HUES48 (cell line): Measurements from ENCODE around the gene FBXO24.
A peak's percentile ranks its signal among the peaks of the same experiment; 100 is the strongest.

Source experiments
- H3K27ac ChIP-seq: one replicate; pipeline ENCODE4 v1.7.0; 2013; ENCODE audit warnings: low read depth, low read length, inconsistent platforms
- H3K27me3 ChIP-seq: 2 replicates; pipeline ENCODE4 v1.6.1; 2013; ENCODE audit warnings: mild to moderate bottlenecking, low read length; ENCODE audit not compliant: control insufficient read depth, insufficient read depth
- H3K36me3 ChIP-seq: 2 replicates; pipeline ENCODE4 v1.6.1; 2013; ENCODE audit warnings: low read length; ENCODE audit not compliant: control insufficient read depth, insufficient read depth
- H3K4me1 ChIP-seq: 2 replicates; pipeline ENCODE4 v1.6.1; 2013; ENCODE audit warnings: mild to moderate bottlenecking, low read length; ENCODE audit not compliant: control insufficient read depth, insufficient read depth
- H3K4me3 ChIP-seq: 2 replicates; pipeline ENCODE4 v1.5.1; 2013; ENCODE audit warnings: mild to moderate bottlenecking, low read depth, low read length
- H3K9ac ChIP-seq: 2 replicates; pipeline ENCODE4 v1.6.1; 2013; ENCODE audit warnings: mild to moderate bottlenecking, low read depth, low read length, moderate library complexity
- H3K9me3 ChIP-seq: 2 replicates; pipeline ENCODE4 v1.6.1; 2013; ENCODE audit warnings: low read length; ENCODE audit not compliant: control insufficient read depth, insufficient read depth

The FBXO24 gene

DNA sequence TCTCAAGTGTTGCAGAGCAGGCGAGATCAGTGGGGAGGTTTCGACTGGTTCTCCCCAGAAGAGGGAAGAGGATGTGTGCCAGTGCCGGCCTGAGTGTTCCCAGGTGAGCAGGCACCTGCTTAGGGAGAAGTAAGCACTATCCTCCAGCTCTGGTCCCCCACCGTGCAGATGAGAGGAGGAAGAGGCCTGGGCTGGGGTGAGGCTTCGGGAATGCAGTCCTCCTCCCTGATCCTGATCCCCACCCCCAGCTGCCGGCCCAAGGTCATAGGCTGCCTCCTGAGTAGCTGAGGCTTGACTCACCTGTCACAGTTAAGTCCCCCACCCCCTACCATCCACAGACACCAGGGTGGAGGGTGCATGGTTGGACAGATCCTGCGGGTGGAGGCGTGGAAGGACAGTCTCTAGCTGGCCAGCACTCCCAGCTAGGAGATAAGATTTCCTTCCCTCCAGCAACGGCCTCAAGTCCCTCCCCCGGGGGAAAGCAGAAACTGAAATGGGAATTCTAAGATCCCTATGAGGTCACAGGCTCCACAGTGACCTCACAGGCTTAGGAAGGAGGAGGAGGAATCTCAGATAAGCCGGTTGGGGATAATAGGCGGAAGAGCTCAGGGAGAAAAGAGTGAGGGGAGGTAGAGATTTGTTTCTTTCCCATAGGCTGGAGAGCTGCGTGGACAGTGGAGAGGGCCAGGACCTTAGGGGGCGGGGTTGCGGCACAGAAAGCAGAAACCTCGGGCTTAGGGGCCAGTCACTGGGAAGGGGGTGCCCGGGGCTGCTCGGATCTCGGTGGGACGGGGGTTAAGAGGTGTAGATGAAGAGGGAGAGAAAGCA is 1.2 kb upstream of the FBXO24 start:
- no peaks in the 10 kb centered on the region for H3K9me3 ChIP-seq
- peak overlapping the region; percentile 98 for H3K27ac ChIP-seq
- peak overlapping the region; percentile 87 for H3K9ac ChIP-seq
- peaks cover 20% of the 10 kb centered on the region for H3K4me1 ChIP-seq
- H3K36me3 ChIP-seq: peaks cover 24% of the 10 kb centered on the region
- no peaks in the 10 kb centered on the region; the same call in 1 of the 2 replicates for H3K27me3 ChIP-seq
- peak overlapping the region; percentile 91 for H3K4me3 ChIP-seq

DNA sequence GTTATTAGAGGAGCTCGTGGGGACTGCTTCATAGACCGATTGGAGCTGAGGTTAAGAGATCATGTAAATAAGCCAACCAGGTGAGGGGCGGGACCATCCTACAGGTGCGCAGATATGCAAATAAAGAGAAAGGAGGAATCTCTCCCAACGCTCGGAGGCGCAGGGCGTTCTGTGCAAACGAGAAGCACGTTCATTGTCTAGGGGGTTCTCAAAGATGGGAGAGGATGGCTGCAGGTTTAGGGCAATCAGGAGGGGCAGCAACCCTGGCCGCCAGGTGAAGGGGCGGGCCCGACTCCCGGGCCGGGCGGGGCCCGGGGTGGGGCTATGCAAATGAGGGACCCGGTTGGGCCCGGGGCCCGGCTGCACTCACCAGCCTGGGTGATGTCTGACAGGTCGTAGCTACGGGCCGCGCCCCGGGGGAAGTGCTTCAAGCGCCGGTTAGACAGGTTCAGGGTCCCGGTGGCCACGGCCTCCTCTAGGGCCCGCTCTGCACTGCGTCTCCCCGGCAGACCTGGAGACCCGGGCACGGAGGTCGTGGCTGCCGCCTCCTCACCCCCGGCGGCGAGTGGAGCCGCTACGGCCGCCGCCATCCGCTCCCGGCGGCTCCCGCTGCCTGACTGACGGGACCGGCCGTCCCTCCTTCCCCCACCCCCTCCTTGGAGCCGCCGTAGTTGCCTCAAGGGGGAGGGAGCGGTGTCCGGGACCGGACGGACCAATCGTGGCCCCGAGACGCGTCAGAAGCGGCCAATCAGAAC is 440 bp upstream of the FBXO24 start, which contains the start of gene LRCH4:
Gene LRCH4 (minus strand): TSS at position 619 of the 755 bp plus-strand sequence. CDS start 29 bp downstream, at position 590.
- no peaks in the 10 kb centered on the region for H3K9me3 ChIP-seq
- peaks cover 27% of the 10 kb centered on the region for H3K4me1 ChIP-seq
- H3K4me3 ChIP-seq: peak within 1 kb of the TSS; percentile 91
- H3K27ac ChIP-seq: peak within 1 kb of the TSS; percentile 98
- peaks cover 16% of the 10 kb centered on the region for H3K36me3 ChIP-seq
- peaks cover 8% of the 10 kb centered on the region for H3K27me3 ChIP-seq
- H3K9ac ChIP-seq: peak within 1 kb of the TSS; percentile 87

GRCh38 chr7:100588438-100588837 is 2.3 kb downstream of the FBXO24 start:
- Histone ChIP-seq H3K36me3 (no peaks in the 10 kb centered on the region), H3K9ac (no peak overlapping the region), H3K27ac (no peak overlapping the region), H3K4me3 (no peak overlapping the region), H3K4me1 (peaks cover 25% of the 10 kb centered on the region), H3K9me3 (no peaks in the 10 kb centered on the region), H3K27me3 (peaks cover 9% of the 10 kb centered on the region)

DNA sequence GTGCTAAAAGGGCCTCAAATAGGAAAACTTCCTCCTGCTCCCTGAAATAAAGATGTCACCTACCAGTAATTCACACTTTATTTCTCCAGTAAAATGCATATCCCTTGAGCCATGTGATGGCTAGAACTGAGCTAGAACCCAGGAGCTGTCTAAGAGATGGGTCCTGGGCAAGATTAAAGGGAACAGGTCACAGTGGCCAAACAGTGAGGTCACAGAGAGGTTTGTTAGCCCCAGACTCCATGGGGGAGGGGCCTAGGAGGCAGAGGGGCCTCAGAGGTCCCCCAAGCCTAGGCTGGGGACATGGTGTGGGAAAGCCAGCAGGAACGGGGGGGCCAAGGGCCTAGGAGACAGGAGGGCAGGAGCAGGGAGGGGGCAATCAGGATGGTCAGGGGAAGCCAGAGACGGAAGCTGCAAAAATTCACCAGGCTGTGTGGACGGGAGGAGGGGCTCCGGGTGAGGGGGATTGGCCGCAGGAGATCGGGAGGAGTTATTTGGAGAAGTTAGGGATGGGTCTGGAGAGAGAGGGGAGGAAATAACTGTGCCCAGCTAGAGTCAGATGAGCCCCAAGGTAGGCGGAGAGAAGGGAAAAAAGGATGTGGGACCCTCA is 3.3 kb downstream of the FBXO24 start:
- no peaks in the 10 kb centered on the region for H3K36me3 ChIP-seq
- no peak overlapping the region for H3K27ac ChIP-seq
- peaks cover 17% of the 10 kb centered on the region for H3K4me1 ChIP-seq
- no peak overlapping the region for H3K9ac ChIP-seq
- H3K4me3 ChIP-seq: no peak overlapping the region; the same call in 1 of the 2 replicates
- H3K9me3 ChIP-seq: no peaks in the 10 kb centered on the region
- H3K27me3 ChIP-seq: peaks cover 9% of the 10 kb centered on the region

GRCh38 chr7:100590077-100590737 is 4.1 kb downstream of the FBXO24 start:
- H3K27me3 ChIP-seq: peaks cover 9% of the 10 kb centered on the region
- H3K4me1 ChIP-seq: peaks cover 10% of the 10 kb centered on the region; the same call in 1 of the 2 replicates
- H3K4me3 ChIP-seq: no peak overlapping the region; the same call in 1 of the 2 replicates
- H3K27ac ChIP-seq: no peak overlapping the region
- H3K9me3 ChIP-seq: no peaks in the 10 kb centered on the region
- no peak overlapping the region for H3K9ac ChIP-seq
- no peaks in the 10 kb centered on the region for H3K36me3 ChIP-seq

- H3K27ac ChIP-seq: no peak overlapping the region
- H3K4me3 ChIP-seq: no peak overlapping the region
- no peak overlapping the region for H3K9ac ChIP-seq
- peaks cover 10% of the 10 kb centered on the region; the same call in 1 of the 2 replicates for H3K4me1 ChIP-seq
- H3K27me3 ChIP-seq: peaks cover 9% of the 10 kb centered on the region
- no peaks in the 10 kb centered on the region for H3K9me3 ChIP-seq
- H3K36me3 ChIP-seq: 0 out of 2 replicates have a peak, but pooled peaks cover 4% of the 10 kb centered on the region
Observed at GRCh38 chr7:100591596-100591995, 5.5 kb downstream of the FBXO24 start.

DNA sequence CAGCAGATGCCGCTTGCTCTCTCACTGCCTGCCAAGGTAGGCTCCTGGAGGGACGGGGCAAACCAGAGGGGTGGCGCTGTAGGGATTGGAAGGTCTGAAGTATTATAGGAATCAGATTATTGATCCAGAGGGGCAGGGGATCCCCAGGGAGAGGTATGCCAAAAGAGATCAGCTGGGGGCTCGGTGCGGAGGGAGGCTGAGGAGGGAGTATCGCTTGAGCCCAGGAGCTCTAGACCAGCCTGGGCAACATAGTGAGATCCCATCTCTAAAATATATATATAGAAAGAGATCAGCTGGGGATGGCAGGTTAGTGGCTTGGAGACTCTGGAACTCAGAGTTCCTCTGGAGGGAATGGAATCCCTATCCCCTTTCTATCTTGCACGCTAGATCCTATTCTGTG is 9.1 kb downstream of the FBXO24 start:
- Histone ChIP-seq H3K36me3 (0 out of 2 replicates have a peak, but pooled peaks cover 6% of the 10 kb centered on the region), H3K4me3 (no peak overlapping the region), H3K9me3 (no peaks in the 10 kb centered on the region), H3K27me3 (peaks cover 6% of the 10 kb centered on the region), H3K4me1 (peaks cover 4% of the 10 kb centered on the region; the same call in 1 of the 2 replicates), H3K9ac (no peak overlapping the region), H3K27ac (no peak overlapping the region)

DNA sequence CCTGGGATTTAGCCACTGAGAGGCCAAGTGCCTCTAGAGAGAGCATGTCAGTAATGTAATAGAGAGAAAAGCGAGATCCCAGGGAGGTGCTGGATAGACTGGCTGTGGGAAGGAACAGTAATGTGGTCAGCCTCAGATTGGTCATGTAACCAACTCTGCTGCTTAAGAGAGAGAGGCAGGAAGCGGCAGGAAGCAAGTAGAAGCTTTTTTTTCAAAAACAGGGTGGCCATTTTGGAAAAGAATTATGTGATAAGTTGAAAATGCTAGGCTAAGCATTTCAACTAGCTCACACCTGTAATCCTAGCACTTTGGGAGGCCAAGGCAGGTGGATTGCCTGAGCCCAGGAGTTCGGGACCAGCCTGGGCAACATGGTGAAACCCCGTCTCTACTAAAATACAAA is 12.3 kb downstream of the FBXO24 start:
- H3K9me3 ChIP-seq: no peaks in the 10 kb centered on the region
- H3K36me3 ChIP-seq: 0 out of 2 replicates have a peak, but pooled peaks cover 6% of the 10 kb centered on the region
- no peak overlapping the region for H3K4me3 ChIP-seq
- H3K27me3 ChIP-seq: no peaks in the 10 kb centered on the region
- H3K4me1 ChIP-seq: peaks cover 17% of the 10 kb centered on the region
- H3K27ac ChIP-seq: no peak overlapping the region
- H3K9ac ChIP-seq: no peak overlapping the region

DNA sequence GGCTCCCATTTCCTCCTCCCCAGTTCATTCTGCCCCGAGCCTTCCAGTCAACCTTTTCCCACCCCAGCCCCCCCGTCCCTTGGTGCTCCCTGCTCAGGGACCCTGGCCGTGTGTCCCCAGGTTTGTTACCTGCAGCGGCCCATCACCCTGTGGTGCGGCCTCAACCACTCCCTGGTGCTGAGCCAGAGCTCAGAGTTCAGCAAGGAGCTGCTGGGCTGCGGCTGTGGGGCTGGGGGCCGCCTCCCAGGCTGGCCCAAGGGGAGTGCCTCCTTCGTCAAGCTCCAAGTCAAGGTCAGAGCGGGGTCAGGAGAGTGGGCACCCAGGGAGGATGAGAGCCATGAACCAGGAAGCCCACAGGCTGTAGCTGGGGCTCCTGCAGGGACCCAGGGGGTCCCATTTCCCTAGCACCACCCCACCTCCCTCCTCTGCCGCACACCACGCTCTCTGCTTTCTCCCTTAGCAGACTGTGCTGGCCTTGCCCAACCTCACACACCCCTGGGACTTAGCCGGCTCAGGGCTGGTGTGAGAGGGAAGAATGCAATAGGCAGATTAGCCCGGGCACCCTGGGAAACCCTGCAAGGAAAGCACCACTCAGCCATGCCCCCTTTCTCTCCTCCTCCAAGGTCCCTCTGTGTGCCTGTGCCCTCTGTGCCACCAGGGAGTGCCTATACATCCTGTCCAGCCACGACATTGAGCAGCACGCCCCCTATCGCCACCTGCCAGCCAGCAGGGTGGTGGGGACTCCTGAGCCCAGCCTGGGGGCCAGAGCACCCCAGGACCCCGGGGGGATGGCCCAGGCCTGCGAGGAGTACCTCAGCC is 14.0 kb downstream of the FBXO24 start:
- H3K9ac ChIP-seq: no peak overlapping the region
- H3K27ac ChIP-seq: no peak overlapping the region
- H3K9me3 ChIP-seq: no peaks in the 10 kb centered on the region
- H3K4me3 ChIP-seq: no peak overlapping the region
- H3K36me3 ChIP-seq: 0 out of 2 replicates have a peak, but pooled peaks cover 6% of the 10 kb centered on the region
- H3K4me1 ChIP-seq: peaks cover 22% of the 10 kb centered on the region
- H3K27me3 ChIP-seq: no peaks in the 10 kb centered on the region

GRCh38 chr7:100600730-100601038 is 14.6 kb downstream of the FBXO24 start:
- Histone ChIP-seq H3K9me3 (no peaks in the 10 kb centered on the region), H3K27ac (no peak overlapping the region), H3K4me1 (peaks cover 22% of the 10 kb centered on the region), H3K36me3 (0 out of 2 replicates have a peak, but pooled peaks cover 6% of the 10 kb centered on the region), H3K27me3 (no peaks in the 10 kb centered on the region; the same call in 1 of the 2 replicates), H3K4me3 (no peak overlapping the region), H3K9ac (no peak overlapping the region)
